GM10266 (cell line): ENCODE results near the gene TMEM145.
A peak's percentile ranks its signal among the peaks of the same experiment; 100 is the strongest.

Source experiments
- DNase-seq: peaks from one replicate; pipeline ENCODE4 v3.0.0; 2012; ENCODE audit errors: extremely low spot score
- TF ChIP-seq, protein P1 (sequence below): IDR thresholded peaks from 2 replicates; pipeline ENCODE4 v1.5.1; 2012; ENCODE audit warnings: mild to moderate bottlenecking, low read depth; ENCODE audit not compliant: control insufficient read depth, insufficient read depth; ENCODE audit errors: missing control alignments

The TMEM145 gene

DNA sequence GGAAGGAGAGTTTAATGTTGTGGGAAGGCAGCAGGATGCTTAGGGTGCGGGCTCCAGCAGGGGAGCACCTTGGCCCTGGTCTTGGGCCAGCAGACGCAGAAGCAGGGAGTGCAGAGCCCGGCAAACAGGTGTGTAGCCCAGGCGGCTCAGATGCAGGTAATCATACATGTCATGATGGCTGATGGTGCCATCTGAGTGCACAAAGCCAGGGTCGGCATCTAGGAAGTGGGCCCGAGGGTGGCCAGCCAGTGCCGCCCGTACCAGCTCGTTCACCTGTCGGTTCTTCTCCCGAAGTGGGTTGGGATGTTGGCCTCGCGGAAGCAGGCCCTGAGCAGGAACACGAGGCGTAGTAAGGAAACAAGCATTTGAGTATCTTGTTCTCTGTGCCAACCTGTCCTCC is 16.1 kb upstream of the TMEM145 start:
- TF ChIP-seq, protein P1, sequence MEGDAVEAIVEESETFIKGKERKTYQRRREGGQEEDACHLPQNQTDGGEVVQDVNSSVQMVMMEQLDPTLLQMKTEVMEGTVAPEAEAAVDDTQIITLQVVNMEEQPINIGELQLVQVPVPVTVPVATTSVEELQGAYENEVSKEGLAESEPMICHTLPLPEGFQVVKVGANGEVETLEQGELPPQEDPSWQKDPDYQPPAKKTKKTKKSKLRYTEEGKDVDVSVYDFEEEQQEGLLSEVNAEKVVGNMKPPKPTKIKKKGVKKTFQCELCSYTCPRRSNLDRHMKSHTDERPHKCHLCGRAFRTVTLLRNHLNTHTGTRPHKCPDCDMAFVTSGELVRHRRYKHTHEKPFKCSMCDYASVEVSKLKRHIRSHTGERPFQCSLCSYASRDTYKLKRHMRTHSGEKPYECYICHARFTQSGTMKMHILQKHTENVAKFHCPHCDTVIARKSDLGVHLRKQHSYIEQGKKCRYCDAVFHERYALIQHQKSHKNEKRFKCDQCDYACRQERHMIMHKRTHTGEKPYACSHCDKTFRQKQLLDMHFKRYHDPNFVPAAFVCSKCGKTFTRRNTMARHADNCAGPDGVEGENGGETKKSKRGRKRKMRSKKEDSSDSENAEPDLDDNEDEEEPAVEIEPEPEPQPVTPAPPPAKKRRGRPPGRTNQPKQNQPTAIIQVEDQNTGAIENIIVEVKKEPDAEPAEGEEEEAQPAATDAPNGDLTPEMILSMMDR, result no peak
- DNase-seq, result no peak

DNA sequence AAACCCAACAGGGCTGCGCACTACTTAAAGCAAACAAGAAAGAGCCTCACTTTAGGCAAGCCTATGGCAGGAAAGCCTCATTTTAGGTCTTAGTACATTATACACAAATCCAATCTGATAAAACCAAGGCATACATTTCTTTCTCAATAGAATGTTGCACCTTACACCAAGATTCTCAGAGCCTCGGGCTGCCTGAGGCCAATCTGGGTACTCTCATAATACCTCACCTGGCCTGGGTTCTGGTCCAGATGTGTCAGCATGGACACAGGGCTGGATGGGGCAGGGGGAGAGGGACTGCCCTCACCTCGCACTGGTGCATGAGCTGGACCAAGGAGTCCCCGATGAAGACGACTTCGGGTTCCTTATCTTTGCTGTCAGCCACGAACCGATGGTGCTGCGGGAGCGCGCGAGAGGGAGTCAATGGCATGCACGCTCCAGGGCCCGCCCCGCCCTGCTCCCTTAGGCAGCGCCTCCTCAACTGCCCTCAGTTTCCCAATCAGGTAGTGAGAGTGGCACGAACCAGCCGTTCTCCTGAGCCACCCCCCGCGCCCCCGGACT is 11.4 kb upstream of the TMEM145 start, which contains the start of gene PRR19:
Gene PRR19, plus strand, starts transcription at position 487 of the 558 bp plus-strand sequence. CDS start 7,453 bp downstream, outside the sequence.
- DNase-seq, result peak; percentile 21
- TF ChIP-seq, protein P1, result no peak

DNA sequence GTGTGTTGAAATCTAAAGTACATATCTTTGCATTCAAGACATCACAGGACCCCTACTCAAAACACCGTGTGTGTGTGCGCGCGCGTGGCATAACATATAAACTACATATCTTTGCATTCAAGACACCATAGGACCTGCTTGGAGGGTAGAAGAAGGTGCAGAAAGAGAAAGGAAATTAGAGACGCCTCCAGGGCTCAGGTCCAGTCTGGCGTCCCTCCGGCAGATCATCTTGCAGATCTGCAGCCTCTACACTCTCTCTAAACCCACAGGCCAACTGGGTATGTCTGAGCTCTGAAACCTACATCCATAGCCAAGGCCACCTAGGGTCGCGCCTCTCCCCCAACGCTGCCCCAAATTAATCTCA is 10.0 kb upstream of the TMEM145 start:
- TF ChIP-seq, protein P1, result no peak
- DNase-seq, result no peak

DNA sequence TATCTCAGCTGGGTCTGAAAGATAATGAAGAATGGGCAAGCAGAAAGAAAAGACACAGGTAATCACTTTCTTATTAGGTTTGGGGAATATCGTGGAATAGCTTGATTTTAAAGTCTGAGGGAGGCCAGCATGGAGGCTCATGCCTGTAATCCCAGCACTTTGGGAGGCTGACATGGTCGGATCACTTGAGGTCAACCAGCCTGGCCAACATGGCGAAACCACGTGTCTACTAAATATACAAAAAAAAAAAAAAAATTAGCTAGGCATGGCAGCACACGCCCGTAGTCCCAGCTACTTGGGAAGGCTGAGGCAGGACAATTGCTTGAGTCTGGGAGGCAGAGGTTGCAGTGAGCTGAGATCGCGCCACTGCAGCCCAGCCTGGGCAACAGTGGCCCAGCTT is 9.2 kb upstream of the TMEM145 start:
- no peak for DNase-seq
- TF ChIP-seq, protein P1, result no peak

DNA sequence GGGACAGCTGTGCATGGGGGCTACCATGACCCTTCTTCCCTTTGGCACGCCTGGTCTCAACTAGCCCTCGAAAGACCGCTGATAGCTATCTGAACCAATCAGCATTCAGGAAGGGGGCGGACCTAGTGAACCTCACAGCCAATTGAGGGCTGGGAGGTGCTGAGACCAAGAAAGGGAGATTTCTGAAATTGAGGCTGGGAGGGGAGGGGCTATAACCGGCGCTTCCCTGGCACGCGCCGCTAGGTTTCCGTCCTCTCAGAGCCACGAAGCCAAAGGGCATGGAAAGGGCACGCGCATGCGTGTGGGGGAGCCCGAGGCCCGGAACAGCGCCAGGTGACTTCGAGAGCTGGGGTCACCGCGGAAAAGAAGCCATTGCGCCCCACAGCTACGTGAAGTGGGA is 6.5 kb upstream of the TMEM145 start:
- TF ChIP-seq, protein P1, result no peak
- no peak for DNase-seq

DNA sequence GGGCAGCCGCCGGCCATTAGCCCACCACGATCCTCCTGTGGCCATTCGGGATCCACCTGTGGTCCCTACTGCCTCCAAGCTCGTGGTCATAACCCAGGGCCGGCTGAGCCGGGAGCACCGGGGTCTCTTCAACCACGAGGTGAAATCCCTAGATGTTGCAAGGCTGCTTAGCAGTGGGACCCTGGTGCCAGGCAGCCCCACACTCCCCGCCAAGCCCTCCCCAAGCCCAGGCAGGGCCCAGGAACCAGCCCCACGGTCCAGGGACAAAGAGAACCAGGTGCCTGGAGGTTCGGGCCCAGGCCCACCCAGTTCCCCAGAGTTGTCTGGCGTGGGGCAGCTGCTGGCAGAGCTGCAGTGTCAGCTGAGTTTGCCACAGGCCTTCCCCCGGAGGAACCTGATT is 3.4 kb upstream of the TMEM145 start:
- TF ChIP-seq, protein P1, result no peak
- no peak for DNase-seq

DNA sequence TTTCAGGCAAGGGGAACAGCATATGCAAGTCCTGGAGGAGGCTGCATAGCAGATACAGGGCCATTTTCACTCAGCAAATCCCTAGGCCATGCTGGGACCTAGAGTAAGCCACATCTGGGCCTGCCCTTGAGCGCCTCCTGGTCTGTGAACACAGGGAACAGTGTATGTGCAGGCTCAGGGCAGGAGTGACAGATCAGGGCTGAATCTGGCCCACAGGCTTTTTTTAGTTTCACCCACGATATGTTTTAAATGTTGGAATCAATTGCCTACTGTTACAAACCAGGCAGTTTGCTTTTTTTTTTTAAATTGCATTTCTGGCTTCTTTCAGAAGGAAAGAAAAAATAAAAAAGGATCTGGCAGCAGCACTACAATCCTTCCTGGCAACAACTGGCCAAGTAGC is 1.5 kb upstream of the TMEM145 start:
- DNase-seq, result no peak
- TF ChIP-seq, protein P1, result no peak
